ENCODE data around the gene CEPT1. TPM values are rescaled to one million over a fixed set of nuclear protein-coding genes. Genes with fewer than 3 reads are reported as not detected.

The CEPT1 gene
- total and polyA plus RNA-seq, 2 of the 13 experiments (the other 11 are each of a cell fraction or from before 2014, with no cell fraction given), result 35.7 to 48.2 TPM

DNA sequence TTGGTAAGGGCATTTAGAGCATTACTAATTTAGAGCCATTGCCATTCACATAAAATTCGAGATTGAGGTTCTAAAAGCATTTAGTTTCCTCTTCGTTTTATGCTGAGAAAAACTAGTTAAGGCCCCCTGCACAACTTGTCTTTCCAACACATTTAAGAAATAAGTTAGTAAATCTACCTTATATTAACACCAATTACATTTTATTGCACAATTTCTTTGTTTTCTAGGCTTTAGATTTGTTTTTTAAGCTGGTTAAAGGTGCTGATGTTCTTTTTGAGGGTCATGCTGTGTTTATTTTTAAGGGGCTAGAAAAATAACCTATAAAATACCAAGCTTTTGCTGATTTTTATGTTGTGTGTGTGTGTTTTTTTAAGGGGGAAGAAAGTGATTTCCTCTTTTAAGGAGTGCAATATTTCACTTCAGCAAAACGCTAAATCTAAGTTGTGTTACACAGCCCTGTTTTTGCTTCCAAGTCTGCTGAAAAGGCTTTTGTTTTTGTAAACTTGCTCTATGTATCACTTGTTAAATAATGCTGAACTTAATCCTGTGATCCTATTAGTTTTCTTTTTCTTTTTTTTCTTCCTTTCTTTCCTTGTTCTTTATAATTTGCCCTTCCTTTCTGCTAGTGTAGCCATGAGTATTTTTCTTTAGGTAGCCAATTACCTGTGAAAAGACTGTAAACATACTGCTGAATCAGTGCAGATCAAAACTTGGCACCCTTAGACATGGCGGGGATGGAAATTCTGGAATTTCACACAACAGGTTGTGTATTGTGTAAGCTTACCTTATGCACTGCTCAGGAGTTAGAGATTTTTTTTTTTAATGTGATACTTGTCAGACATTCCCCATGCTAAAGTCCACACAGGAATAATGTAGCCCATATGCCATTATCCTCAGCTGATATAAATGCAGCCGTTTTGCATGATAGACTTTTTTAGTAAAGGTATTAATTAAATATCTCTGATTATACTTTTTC is 1.5 kb downstream of the CEPT1 start (continued):
- TF ChIP-seq, protein P1, sequence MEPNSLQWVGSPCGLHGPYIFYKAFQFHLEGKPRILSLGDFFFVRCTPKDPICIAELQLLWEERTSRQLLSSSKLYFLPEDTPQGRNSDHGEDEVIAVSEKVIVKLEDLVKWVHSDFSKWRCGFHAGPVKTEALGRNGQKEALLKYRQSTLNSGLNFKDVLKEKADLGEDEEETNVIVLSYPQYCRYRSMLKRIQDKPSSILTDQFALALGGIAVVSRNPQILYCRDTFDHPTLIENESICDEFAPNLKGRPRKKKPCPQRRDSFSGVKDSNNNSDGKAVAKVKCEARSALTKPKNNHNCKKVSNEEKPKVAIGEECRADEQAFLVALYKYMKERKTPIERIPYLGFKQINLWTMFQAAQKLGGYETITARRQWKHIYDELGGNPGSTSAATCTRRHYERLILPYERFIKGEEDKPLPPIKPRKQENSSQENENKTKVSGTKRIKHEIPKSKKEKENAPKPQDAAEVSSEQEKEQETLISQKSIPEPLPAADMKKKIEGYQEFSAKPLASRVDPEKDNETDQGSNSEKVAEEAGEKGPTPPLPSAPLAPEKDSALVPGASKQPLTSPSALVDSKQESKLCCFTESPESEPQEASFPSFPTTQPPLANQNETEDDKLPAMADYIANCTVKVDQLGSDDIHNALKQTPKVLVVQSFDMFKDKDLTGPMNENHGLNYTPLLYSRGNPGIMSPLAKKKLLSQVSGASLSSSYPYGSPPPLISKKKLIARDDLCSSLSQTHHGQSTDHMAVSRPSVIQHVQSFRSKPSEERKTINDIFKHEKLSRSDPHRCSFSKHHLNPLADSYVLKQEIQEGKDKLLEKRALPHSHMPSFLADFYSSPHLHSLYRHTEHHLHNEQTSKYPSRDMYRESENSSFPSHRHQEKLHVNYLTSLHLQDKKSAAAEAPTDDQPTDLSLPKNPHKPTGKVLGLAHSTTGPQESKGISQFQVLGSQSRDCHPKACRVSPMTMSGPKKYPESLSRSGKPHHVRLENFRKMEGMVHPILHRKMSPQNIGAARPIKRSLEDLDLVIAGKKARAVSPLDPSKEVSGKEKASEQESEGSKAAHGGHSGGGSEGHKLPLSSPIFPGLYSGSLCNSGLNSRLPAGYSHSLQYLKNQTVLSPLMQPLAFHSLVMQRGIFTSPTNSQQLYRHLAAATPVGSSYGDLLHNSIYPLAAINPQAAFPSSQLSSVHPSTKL (CRISPR knock-in tag; IDR thresholded peaks at IDR 0.05), result no peak
- TF ChIP-seq U2AF2 (IDR thresholded peaks at IDR 0.05; ENCODE audit: low read depth, low read length), result no peak
- TF ChIP-seq ZNF772 (CRISPR knock-in tag; IDR thresholded peaks at IDR 0.05), result no peak

DNA sequence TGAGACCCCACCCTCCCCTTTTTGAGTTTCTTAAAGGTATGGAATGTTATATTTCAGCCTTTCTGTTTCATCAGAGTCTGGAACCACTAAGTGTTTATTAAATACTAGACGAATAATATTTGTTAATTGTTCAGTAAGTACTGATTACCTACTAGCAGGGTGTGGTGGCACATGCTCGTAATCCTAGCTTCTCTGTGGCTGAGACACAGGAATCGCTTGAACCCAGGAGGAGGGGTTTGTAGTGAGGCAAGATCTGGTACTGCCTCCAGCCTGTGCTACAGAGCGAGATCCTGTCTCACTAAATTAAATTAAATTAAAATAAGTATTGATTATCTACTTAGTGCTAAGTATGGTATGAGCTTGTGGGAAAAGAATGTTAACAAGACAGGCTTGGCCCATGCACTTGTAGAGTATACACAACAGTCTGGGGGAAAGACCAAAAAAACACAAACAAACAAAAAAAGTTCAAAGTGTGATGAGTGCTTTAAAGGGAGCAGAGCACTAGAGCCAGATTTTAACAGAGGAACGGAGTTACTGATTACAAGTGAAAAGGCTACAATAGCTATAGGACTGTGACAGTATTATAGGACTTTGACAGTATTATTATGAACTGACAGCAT is 2.4 kb downstream of the CEPT1 start:
- H3K4me1 ChIP-seq (ENCODE audit: insufficient read depth, low read length), result peaks cover 59% of the 10 kb centered on the region
- ChIA-PET POLR2A (interaction anchor here (0.8 to 1.4 kb wide), 3 partner anchors 10 to 97 kb away, joined by 3 to 7 read pairs (median 3); no protein-coding TSS in a partner anchor), CTCF (ENCODE audit: low intra/inter-chr PET ratio, low total read pairs) (no interaction called here)
- no peaks in the 10 kb centered on the region for H3K9me3 ChIP-seq (ENCODE audit: low read length)
- peak overlapping the region; percentile 75 for H3K4me2 ChIP-seq (ENCODE audit: low read depth, low read length)
- peak overlapping the region; percentile 96 for H3K27ac ChIP-seq (ENCODE audit: extremely low read length, insufficient read depth, low read length)
- intact Hi-C loops (cut with micrococcal nuclease; ENCODE audit: unreplicated experiment) (loop anchor here (5.0 to 10.0 kb wide), 2 partner anchors 110 to 192 kb away; no protein-coding TSS in a partner anchor), in situ Hi-C loops (cut with HindIII; ENCODE audit: extremely low pct_ligation_motif_present, low pct_unique_long_range_greater_than_20kb) (no loop called here)
- H3K36me3 ChIP-seq (replicated peaks in 1 of 2; ENCODE audit: control insufficient read depth in 1 of 2, insufficient read depth in 2 of 2, low read length in 2 of 2), result 0 out of 5 replicates have a peak, but pooled peaks cover 0 to 5% of the 10 kb centered on the region in 2 experiments
- H3K79me2 ChIP-seq (ENCODE audit: insufficient read depth, low read length), result peaks cover 82% of the 10 kb centered on the region
- H3K27me3 ChIP-seq (ENCODE audit: control insufficient read depth in 1 of 2, insufficient read depth in 2 of 2, low read length in 2 of 2), result no peaks in the 10 kb centered on the region
- FAIRE-seq (peak; percentile 49), DNase-seq (ENCODE audit: low spot score) (peak; percentile 55), ATAC-seq (peak; percentile 47)
- peaks cover 8% of the 10 kb centered on the region; the same call in 1 of the 2 replicates for H4K20me1 ChIP-seq (ENCODE audit: insufficient read depth, low read length)
- WGBS (ENCODE audit: low lambda C conversion rate), result 4% methylated on average over 5 of the region's 5 CpGs
- BruUV-seq (replicated peaks), result no TSS peak
- H3K4me3 ChIP-seq (replicated peaks in 1 of 3; ENCODE audit: insufficient read depth in 1 of 3, low read depth in 2 of 3, low read length in 3 of 3), result peak overlapping the region; percentile 82 to 90 (median 84); a peak in 5 of 6 replicates
- no peak overlapping the region for H2AFZ ChIP-seq (ENCODE audit: low read length)
- H3K9ac ChIP-seq (ENCODE audit: insufficient read depth, low read depth, low read length), result peak overlapping the region; percentile 41; the same call in 1 of the 2 replicates
- TF ChIP-seq SIN3A (IDR thresholded peaks at IDR 0.05; ENCODE audit: borderline replicate concordance, low read depth, low read length) (no peak), RARA (CRISPR knock-in tag; IDR thresholded peaks at IDR 0.05) (0 out of 2 replicates have a peak, but pooled peaks have one; percentile 10), ZNF3 (CRISPR knock-in tag; IDR thresholded peaks at IDR 0.05) (0 out of 2 replicates have a peak, but pooled peaks have one; percentile 32), FOXP4 (CRISPR knock-in tag; IDR thresholded peaks at IDR 0.05) (peak; percentile 69), CREBL2 (CRISPR knock-in tag; IDR thresholded peaks at IDR 0.05; ENCODE audit: borderline replicate concordance) (no peak)

Data from HepG2 (cell line).